ENCODE results near the gene VWA3B. TPM values are rescaled to one million over a fixed set of nuclear protein-coding genes. Genes with fewer than 3 reads are reported as not detected.

VWA3B gene, protein sequence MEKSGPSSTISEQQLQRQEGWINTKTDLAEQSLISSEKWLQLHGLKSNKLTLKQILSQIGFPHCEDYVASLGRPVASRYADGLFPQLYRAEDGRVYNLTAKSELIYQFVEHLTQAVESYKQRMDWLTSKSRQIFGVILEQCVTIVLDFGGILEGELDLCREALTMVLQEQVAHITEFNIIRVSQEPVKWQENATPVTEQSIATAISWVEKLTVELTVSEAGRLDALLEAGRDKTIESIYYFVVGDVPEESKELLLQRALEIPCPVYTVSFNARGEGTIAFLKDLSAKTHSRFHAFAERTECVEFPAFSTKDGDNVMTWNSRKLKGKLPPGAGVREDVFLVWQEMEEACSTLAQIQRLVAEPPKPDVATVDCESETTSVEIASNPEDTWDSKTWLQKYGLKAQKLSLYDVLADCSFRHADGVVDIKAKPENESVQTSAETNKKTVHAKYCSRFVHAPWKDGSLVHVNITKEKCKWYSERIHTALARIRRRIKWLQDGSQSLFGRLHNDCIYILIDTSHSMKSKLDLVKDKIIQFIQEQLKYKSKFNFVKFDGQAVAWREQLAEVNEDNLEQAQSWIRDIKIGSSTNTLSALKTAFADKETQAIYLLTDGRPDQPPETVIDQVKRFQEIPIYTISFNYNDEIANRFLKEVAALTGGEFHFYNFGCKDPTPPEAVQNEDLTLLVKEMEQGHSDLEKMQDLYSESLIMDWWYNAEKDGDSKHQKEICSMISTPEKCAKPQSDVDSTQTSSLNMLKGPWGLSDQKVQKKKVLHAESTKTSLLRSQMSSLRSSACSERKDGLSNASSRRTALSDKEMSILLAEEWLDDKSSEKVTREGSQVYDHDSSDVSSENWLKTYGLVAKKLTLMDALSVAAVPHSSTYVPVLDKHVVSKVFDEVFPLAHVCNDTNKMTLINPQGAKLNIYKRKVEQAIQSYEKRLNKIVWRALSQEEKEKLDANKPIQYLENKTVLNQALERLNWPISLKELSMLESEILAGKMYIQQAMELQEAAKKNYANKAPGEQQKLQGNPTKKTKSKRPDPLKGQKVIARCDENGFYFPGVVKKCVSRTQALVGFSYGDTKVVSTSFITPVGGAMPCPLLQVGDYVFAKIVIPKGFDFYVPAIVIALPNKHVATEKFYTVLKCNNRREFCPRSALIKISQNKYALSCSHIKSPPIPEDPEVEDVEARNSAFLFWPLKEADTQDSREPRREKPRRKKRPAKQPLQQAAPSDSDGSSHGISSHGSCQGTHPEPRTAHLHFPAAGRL (N-terminal part only)
- total RNA-seq (2022): not detected in 2 replicates
- percentile 9 among the genes with signal in this experiment for Bru-seq, nascent RNA
- percentile 1 among the genes with signal in this experiment for BruChase-seq, experiment 1, labeled RNA remaining after a 6-hour chase
- BruChase-seq, experiment 2, labeled RNA remaining after a 2-hour chase: percentile 1 among the genes with signal in this experiment
- long read RNA-seq, partial matches to known transcripts: 0 of 1 reads
- long read RNA-seq, other reads (novel, unspliced or antisense): 1 of 1 reads

DNA sequence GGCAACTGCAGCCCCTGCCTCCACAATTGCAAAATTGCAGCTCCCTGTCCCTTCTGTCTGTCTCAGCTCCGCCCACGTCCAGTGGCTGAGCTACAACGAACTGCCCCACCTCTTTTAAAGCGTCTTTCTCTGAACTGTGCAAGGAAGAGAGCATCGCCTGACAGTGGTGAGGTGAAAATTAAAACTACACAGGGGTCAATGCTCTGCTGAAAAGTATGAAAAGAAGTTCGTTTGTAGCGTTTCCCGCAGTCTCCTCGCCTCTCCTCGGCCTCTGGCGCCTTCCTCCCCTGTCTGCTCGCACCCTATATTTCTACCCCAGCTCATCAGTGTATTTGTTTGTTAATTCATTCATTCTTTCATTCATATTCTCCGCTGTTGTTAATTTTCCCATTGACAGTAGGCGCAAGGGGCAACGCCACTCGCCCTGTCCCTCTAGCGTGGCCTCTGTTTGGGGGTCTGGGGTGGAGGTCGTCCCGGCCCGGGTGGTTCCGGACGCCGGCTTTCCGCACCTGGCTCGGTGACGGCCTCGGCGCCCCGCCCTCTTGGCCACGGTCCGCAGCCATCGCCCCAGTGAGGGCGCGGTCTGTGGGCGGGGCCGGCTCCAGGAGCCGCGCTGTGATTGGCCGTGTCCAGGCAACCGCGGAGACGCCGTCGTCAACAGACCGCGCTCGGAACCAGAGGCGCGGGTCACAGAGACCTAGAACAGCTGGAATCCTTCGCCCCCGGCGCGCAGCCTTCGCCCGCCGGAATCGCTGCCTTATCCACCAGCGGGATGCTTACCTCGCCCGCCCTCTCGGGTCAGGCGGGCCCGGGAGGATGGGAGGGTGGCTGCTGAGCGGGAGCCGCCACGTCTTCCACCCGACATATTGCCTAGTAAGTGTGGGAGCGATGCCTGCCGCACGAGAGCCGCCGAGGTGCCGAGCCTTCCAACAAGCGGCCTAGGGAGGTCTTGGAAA lies at the start of gene VWA3B:
TSS of gene VWA3B (plus strand) at position 677 of the 956 bp plus-strand sequence. CDS start 5,926 bp downstream, outside the sequence.
- intact Hi-C loops (cut with micrococcal nuclease; ENCODE audit: unreplicated experiment): no loop called here
- Mint-ChIP-seq H3K4me1 (ENCODE audit: low read depth, unreplicated experiment) (peaks cover 17% of the 10 kb centered on the region), H3K36me3 (ENCODE audit: insufficient read depth, unreplicated experiment) (peaks cover 14% of the 10 kb centered on the region), H3K4me3 (ENCODE audit: low read depth, unreplicated experiment) (peak within 1 kb of the TSS; percentile 97), H3K9me3 (ENCODE audit: low read depth, unreplicated experiment) (no peaks in the 10 kb centered on the region), H3K27me3 (ENCODE audit: unreplicated experiment) (peaks cover 40% of the 10 kb centered on the region), H3K27ac (ENCODE audit: unreplicated experiment) (peak within 1 kb of the TSS; percentile 28)
- no TSS peak for BruUV-seq (replicated peaks)
- TF ChIP-seq, protein P1, sequence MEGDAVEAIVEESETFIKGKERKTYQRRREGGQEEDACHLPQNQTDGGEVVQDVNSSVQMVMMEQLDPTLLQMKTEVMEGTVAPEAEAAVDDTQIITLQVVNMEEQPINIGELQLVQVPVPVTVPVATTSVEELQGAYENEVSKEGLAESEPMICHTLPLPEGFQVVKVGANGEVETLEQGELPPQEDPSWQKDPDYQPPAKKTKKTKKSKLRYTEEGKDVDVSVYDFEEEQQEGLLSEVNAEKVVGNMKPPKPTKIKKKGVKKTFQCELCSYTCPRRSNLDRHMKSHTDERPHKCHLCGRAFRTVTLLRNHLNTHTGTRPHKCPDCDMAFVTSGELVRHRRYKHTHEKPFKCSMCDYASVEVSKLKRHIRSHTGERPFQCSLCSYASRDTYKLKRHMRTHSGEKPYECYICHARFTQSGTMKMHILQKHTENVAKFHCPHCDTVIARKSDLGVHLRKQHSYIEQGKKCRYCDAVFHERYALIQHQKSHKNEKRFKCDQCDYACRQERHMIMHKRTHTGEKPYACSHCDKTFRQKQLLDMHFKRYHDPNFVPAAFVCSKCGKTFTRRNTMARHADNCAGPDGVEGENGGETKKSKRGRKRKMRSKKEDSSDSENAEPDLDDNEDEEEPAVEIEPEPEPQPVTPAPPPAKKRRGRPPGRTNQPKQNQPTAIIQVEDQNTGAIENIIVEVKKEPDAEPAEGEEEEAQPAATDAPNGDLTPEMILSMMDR (IDR thresholded peaks at IDR 0.05; ENCODE audit: unreplicated experiment): no peak
- peak; percentile 92 for DNase-seq
- CTCF ChIA-PET: interaction anchor here (0.6 to 0.8 kb wide), 2 partner anchors 64 to 280 kb away, joined by 3 read pairs; no protein-coding TSS in a partner anchor

DNA sequence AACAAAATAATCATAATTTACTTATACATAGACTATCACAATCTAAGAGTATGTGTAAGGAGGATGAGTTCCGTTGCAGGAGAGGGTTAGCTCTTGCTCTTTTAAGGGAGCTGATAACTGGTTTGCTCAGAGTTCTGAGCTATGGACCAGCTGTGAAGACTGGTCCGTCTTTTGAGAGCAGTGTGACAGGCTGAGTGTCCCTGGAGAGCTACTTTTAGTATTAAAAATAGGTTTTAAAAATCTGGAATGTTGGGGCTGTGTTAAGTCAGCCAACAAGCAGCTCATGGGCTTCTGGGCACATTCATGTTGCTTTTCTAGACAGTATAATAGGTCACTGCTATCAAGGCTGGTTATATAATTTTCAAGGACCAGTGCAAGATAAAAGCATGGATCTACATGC lies 49.8 kb upstream of the VWA3B start:
- Mint-ChIP-seq H3K4me3 (ENCODE audit: low read depth, unreplicated experiment) (no peak overlapping the region), H3K27ac (ENCODE audit: unreplicated experiment) (no peak overlapping the region), H3K9me3 (ENCODE audit: low read depth, unreplicated experiment) (no peaks in the 10 kb centered on the region), H3K4me1 (ENCODE audit: low read depth, unreplicated experiment) (no peaks in the 10 kb centered on the region), H3K36me3 (ENCODE audit: insufficient read depth, unreplicated experiment) (no peaks in the 10 kb centered on the region), H3K27me3 (ENCODE audit: unreplicated experiment) (peaks cover 14% of the 10 kb centered on the region)
- TF ChIP-seq, protein P1 (IDR thresholded peaks at IDR 0.05; ENCODE audit: unreplicated experiment): no peak
- CTCF ChIA-PET: no interaction called here
- no TSS peak for BruUV-seq (replicated peaks)
- intact Hi-C loops (cut with micrococcal nuclease; ENCODE audit: unreplicated experiment): no loop called here
- DNase-seq: no peak

DNA sequence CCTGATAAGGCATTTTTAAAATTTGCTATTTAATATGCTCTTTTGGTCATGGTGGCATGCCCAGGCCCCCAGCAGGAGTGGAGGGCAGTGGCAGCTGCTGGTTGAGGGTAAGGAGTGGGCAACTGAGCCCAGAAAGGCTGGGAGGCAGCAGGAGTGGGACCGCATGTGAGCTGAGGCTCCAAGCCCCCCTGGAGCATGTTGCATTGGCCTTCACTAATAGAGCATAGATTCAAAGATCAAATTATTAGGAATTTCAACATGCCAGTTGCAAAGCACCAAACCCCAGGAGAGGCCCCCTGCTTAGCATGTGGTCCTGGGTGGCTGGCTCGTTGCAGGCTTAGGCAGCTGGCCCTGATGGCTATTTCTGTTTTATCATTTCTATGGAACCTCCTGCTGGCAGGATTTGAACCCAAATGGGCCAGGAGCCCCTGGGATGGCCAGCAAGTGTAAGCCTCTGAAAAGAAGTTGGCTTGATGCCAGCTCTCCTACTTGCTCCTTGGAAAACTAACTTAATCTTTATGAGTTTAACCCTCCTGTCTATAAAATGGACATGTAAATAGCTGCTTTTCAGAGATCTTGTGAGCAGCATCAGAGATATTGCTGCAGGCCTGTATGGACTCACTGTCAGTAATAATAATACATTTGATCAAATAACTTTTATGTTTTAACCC lies 49.2 kb upstream of the VWA3B start:
- no peaks in the 10 kb centered on the region for H3K36me3 Mint-ChIP-seq (ENCODE audit: insufficient read depth, unreplicated experiment)
- intact Hi-C loops (cut with micrococcal nuclease; ENCODE audit: unreplicated experiment): no loop called here
- BruUV-seq (replicated peaks): no TSS peak
- no peaks in the 10 kb centered on the region for H3K9me3 Mint-ChIP-seq (ENCODE audit: low read depth, unreplicated experiment)
- no peak overlapping the region for H3K4me3 Mint-ChIP-seq (ENCODE audit: low read depth, unreplicated experiment)
- no peaks in the 10 kb centered on the region for H3K4me1 Mint-ChIP-seq (ENCODE audit: low read depth, unreplicated experiment)
- CTCF ChIA-PET: no interaction called here
- H3K27ac Mint-ChIP-seq (ENCODE audit: unreplicated experiment): no peak overlapping the region
- TF ChIP-seq, protein P1 (IDR thresholded peaks at IDR 0.05; ENCODE audit: unreplicated experiment): no peak
- peaks cover 14% of the 10 kb centered on the region for H3K27me3 Mint-ChIP-seq (ENCODE audit: unreplicated experiment)
- no peak for DNase-seq
